Stimulated activated CD8-positive, alpha-beta memory T cell treated with anti-CD3 and anti-CD28 coated beads, Interleukin-15, amount 100 ng/mL, for 4 hours (primary cell): ENCODE data around the gene PHF21B.

ENCODE experiments used
- DNase-seq, 2 donors: peaks; one replicate each; pipeline ENCODE4 v3.0.0-alpha.2; 2020; ENCODE audit warnings: low read depth in 2 of 2

PHF21B gene

GRCh38 chr22:44894321-44894720 is 115.5 kb downstream of the PHF21B start:
- no peak for DNase-seq

- DNase-seq: no peak
Measured at GRCh38 chr22:44893731-44894080, 116.1 kb downstream of the PHF21B start.

GRCh38 chr22:44892803-44893730 is 116.7 kb downstream of the PHF21B start:
- no peak for DNase-seq

GRCh38 chr22:44892243-44892642 is 117.6 kb downstream of the PHF21B start:
- DNase-seq: no peak

GRCh38 chr22:44891791-44892190 is 118.0 kb downstream of the PHF21B start:
- DNase-seq: no peak

- no peak for DNase-seq
Measured at GRCh38 chr22:44891293-44891747, 118.5 kb downstream of the PHF21B start.

- no peak for DNase-seq
Measured at GRCh38 chr22:44890416-44891292, 119.2 kb downstream of the PHF21B start.

GRCh38 chr22:44889255-44889878 is 120.4 kb downstream of the PHF21B start:
- DNase-seq: no peak

- no peak for DNase-seq
Measured at GRCh38 chr22:44888491-44889254, 121.1 kb downstream of the PHF21B start.

GRCh38 chr22:44887941-44888366 is 121.9 kb downstream of the PHF21B start:
- DNase-seq: no peak

GRCh38 chr22:44885806-44886360 is 123.9 kb downstream of the PHF21B start:
- DNase-seq: no peak

GRCh38 chr22:44884968-44885805 is 124.6 kb downstream of the PHF21B start:
- DNase-seq: no peak

GRCh38 chr22:44884562-44884961 is 125.2 kb downstream of the PHF21B start:
- no peak for DNase-seq

GRCh38 chr22:44883011-44883421 is 126.8 kb downstream of the PHF21B start:
- DNase-seq: no peak

GRCh38 chr22:44882226-44882905 is 127.4 kb downstream of the PHF21B start:
- no peak for DNase-seq

- no peak for DNase-seq
Measured at GRCh38 chr22:44881624-44882023, 128.2 kb downstream of the PHF21B start.

GRCh38 chr22:44880610-44881290 is 129.1 kb downstream of the PHF21B start:
- no peak for DNase-seq

- no peak for DNase-seq
Measured at GRCh38 chr22:44879301-44879680, 130.5 kb downstream of the PHF21B start.
